ENCODE data around the gene CDKL5. TPM values are rescaled to one million over a fixed set of nuclear protein-coding genes. Genes with fewer than 3 reads are reported as not detected.
A peak's percentile ranks its signal among the peaks of the same experiment; 100 is the strongest.

The CDKL5 gene
- total RNA-seq, 1 donor from 2014 or later = 17.7 TPM

- Mint-ChIP-seq H3K4me3 (ENCODE audit: unreplicated experiment) (no peak overlapping the region), H3K4me1 (ENCODE audit: low read depth, unreplicated experiment) (peaks cover 2% of the 10 kb centered on the region), H3K27ac (ENCODE audit: unreplicated experiment) (no peak overlapping the region), H3K9me3 (ENCODE audit: unreplicated experiment) (no peaks in the 10 kb centered on the region), H3K36me3 (ENCODE audit: low read depth, unreplicated experiment) (peaks cover 6% of the 10 kb centered on the region), H3K27me3 (ENCODE audit: low read depth, unreplicated experiment) (no peaks in the 10 kb centered on the region)
- no peak for DNase-seq (ENCODE audit: low read depth)
- no peak for FAIRE-seq
- no peak overlapping the region for H3K4me3 ChIP-seq (ENCODE audit: insufficient read depth, low read depth, low read length)
- no peaks in the 10 kb centered on the region for H4K20me1 ChIP-seq (ENCODE audit: insufficient read depth, low read length)
- no peak overlapping the region for H3K9ac ChIP-seq (ENCODE audit: low read length)
- no peaks in the 10 kb centered on the region for H3K79me2 ChIP-seq (ENCODE audit: insufficient read depth, low read length)
- no peaks in the 10 kb centered on the region for H3K36me3 ChIP-seq (ENCODE audit: insufficient read depth, low read length)
- H2AFZ ChIP-seq (ENCODE audit: low read depth, low read length) = no peak overlapping the region
- no peaks in the 10 kb centered on the region for H3K27me3 ChIP-seq (ENCODE audit: insufficient read depth, low read length)
- no peak overlapping the region for H3K27ac ChIP-seq (ENCODE audit: low read depth, low read length)
- TF ChIP-seq CTCF (IDR thresholded peaks at IDR 0.05; ENCODE audit: insufficient read depth, low read depth, low read length) = no peak
- TF ChIP-seq EZH2 (IDR thresholded peaks at IDR 0.05; ENCODE audit: insufficient read depth, low read length) = no peak
- no peak overlapping the region for H3K4me2 ChIP-seq (ENCODE audit: low read length)
- no peaks in the 10 kb centered on the region for H3K9me3 ChIP-seq (ENCODE audit: insufficient read depth, low read depth, low read length)
- H3K4me1 ChIP-seq (ENCODE audit: insufficient read depth, low read length) = no peaks in the 10 kb centered on the region
These were observed 168.7 kb downstream of the CDKL5 start for GRCh38 chrX:18594079-18594478.

GRCh38 chrX:18596096-18596495, 170.7 kb downstream of the CDKL5 start:
- H3K4me3 ChIP-seq (ENCODE audit: insufficient read depth, low read depth, low read length) = no peak overlapping the region
- Mint-ChIP-seq H3K4me3 (ENCODE audit: unreplicated experiment) (no peak overlapping the region), H3K4me1 (ENCODE audit: low read depth, unreplicated experiment) (peaks cover 2% of the 10 kb centered on the region), H3K9me3 (ENCODE audit: unreplicated experiment) (no peaks in the 10 kb centered on the region), H3K27ac (ENCODE audit: unreplicated experiment) (no peak overlapping the region), H3K27me3 (ENCODE audit: low read depth, unreplicated experiment) (no peaks in the 10 kb centered on the region), H3K36me3 (ENCODE audit: low read depth, unreplicated experiment) (peaks cover 2% of the 10 kb centered on the region)
- no peak overlapping the region for H3K4me2 ChIP-seq (ENCODE audit: low read length)
- no peaks in the 10 kb centered on the region for H3K79me2 ChIP-seq (ENCODE audit: insufficient read depth, low read length)
- H3K9ac ChIP-seq (ENCODE audit: low read length) = no peak overlapping the region
- no peaks in the 10 kb centered on the region for H3K36me3 ChIP-seq (ENCODE audit: insufficient read depth, low read length)
- H3K4me1 ChIP-seq (ENCODE audit: insufficient read depth, low read length) = no peaks in the 10 kb centered on the region
- no peak for DNase-seq (ENCODE audit: low read depth)
- no peaks in the 10 kb centered on the region for H3K9me3 ChIP-seq (ENCODE audit: insufficient read depth, low read depth, low read length)
- no peak for FAIRE-seq
- no peak for TF ChIP-seq EZH2 (IDR thresholded peaks at IDR 0.05; ENCODE audit: insufficient read depth, low read length)
- TF ChIP-seq CTCF (IDR thresholded peaks at IDR 0.05; ENCODE audit: insufficient read depth, low read depth, low read length) = no peak
- no peak overlapping the region for H3K27ac ChIP-seq (ENCODE audit: low read depth, low read length)
- H2AFZ ChIP-seq (ENCODE audit: low read depth, low read length) = no peak overlapping the region
- H4K20me1 ChIP-seq (ENCODE audit: insufficient read depth, low read length) = no peaks in the 10 kb centered on the region
- H3K27me3 ChIP-seq (ENCODE audit: insufficient read depth, low read length) = no peaks in the 10 kb centered on the region

- H3K4me3 ChIP-seq (ENCODE audit: insufficient read depth, low read depth, low read length) = no peak overlapping the region
- DNase-seq (ENCODE audit: low read depth) (peak; percentile 12), FAIRE-seq (peak; percentile 87)
- Mint-ChIP-seq H3K27ac (ENCODE audit: unreplicated experiment) (no peak overlapping the region), H3K4me3 (ENCODE audit: unreplicated experiment) (no peak overlapping the region), H3K4me1 (ENCODE audit: low read depth, unreplicated experiment) (peaks cover 2% of the 10 kb centered on the region), H3K36me3 (ENCODE audit: low read depth, unreplicated experiment) (peaks cover 2% of the 10 kb centered on the region), H3K9me3 (ENCODE audit: unreplicated experiment) (no peaks in the 10 kb centered on the region), H3K27me3 (ENCODE audit: low read depth, unreplicated experiment) (no peaks in the 10 kb centered on the region)
- no peak overlapping the region for H2AFZ ChIP-seq (ENCODE audit: low read depth, low read length)
- H3K36me3 ChIP-seq (ENCODE audit: insufficient read depth, low read length) = no peaks in the 10 kb centered on the region
- H3K4me2 ChIP-seq (ENCODE audit: low read length) = no peak overlapping the region
- H3K27ac ChIP-seq (ENCODE audit: low read depth, low read length) = no peak overlapping the region
- no peaks in the 10 kb centered on the region for H3K79me2 ChIP-seq (ENCODE audit: insufficient read depth, low read length)
- H4K20me1 ChIP-seq (ENCODE audit: insufficient read depth, low read length) = no peaks in the 10 kb centered on the region
- H3K9me3 ChIP-seq (ENCODE audit: insufficient read depth, low read depth, low read length) = no peaks in the 10 kb centered on the region
- TF ChIP-seq CTCF (IDR thresholded peaks at IDR 0.05; ENCODE audit: insufficient read depth, low read depth, low read length) (no peak), EZH2 (IDR thresholded peaks at IDR 0.05; ENCODE audit: insufficient read depth, low read length) (no peak)
- H3K4me1 ChIP-seq (ENCODE audit: insufficient read depth, low read length) = no peaks in the 10 kb centered on the region
- H3K9ac ChIP-seq (ENCODE audit: low read length) = no peak overlapping the region
- H3K27me3 ChIP-seq (ENCODE audit: insufficient read depth, low read length) = no peaks in the 10 kb centered on the region
These were observed 173.0 kb downstream of the CDKL5 start for GRCh38 chrX:18598413-18598812.
